Body of pancreas (tissue), 4 donors: ENCODE measurements around the gene STRBP. TPM values are rescaled to one million over a fixed set of nuclear protein-coding genes. Genes with fewer than 3 reads are reported as not detected.

Experiments
- ATAC-seq: fragments of 150-250 bp; one replicate; pipeline ENCODE4 v1.9.1; 2016
- DNase-seq, 4 donors: peaks; one replicate each; pipeline ENCODE4 v3.0.0-alpha.2; 2019
- H3K27ac ChIP-seq, 4 donors: fragments of 200-600 bp; sonication (generic); 1 replicate in 3 of 4; 2 replicates in 1 of 4; pipeline versions ENCODE4 v1.5.1 to v1.6.1; 2016 to 2019; ENCODE audit warnings: mild to moderate bottlenecking in 1 of 4, mixed read lengths in 1 of 4, moderate library complexity in 1 of 4
- H3K27me3 ChIP-seq, 2 donors: fragments of 200-600 bp; sonication (generic); one replicate each; pipeline ENCODE4 v1.6.0; 2016; ENCODE audit warnings: mild to moderate bottlenecking in 1 of 2
- H3K36me3 ChIP-seq, 2 donors: fragments of 200-600 bp; sonication (generic); replicated peaks in 1 of 2; 2 replicates each; pipeline ENCODE4 v1.5.1; 2016; ENCODE audit warnings: low read depth in 2 of 2; ENCODE audit not compliant: insufficient read depth in 1 of 2
- H3K4me1 ChIP-seq: fragments of 200-600 bp; sonication (generic); one replicate; pipeline ENCODE4 v1.6.0; 2016
- H3K4me3 ChIP-seq, 2 donors: fragments of 200-600 bp; sonication (generic); 1 replicate in 1 of 2; 2 replicates in 1 of 2; pipeline ENCODE4 v1.5.1; 2016 to 2019
- H3K9me3 ChIP-seq, 3 donors: fragments of 200-600 bp; sonication (generic); 1 replicate in 2 of 3; 2 replicates in 1 of 3; pipeline ENCODE4 v1.5.1; 2016
- POLR2A ChIP-seq, 3 donors: fragments of 450-650 bp; IDR thresholded peaks; one replicate each; pipeline ENCODE4 v1.6.1; 2016; ENCODE audit warnings: antibody characterized with exemption in 3 of 3, mild to moderate bottlenecking in 2 of 3
- WGBS, 2 donors: methylation state at CpG; one replicate each; pipeline ENCODE4 v1.1.5; 2017; 5-methylcytosine and 5-hydroxymethylcytosine counted together
- intact Hi-C: fragments of 100-400 bp; cut with DNase I; formaldehyde crosslinking; loops from one replicate; pipeline ENCODE4 v1.15.1; 2023
- microRNA counts, 2 donors: library from miRNA; unstranded; fragments of <30 nt; microRNA quantifications; one replicate each; lab custom pipeline; 2017
- total RNA-seq, 2 donors: library from RNA; depleted of rRNA; stranded (reverse); fragments of >200 nt; gene quantifications; one replicate each; pipeline ENCODE4 v1.1.0, GENCODE V29; 2016
- TF ChIP-seq, protein P1 (sequence below), 7 experiments: fragments of 450-650 bp in 4 of 7; fragments of 200-600 bp in 3 of 7; sonication (generic) in 3 of 7; IDR thresholded peaks; one replicate each; pipeline ENCODE4 v1.5.1; 2016 to 2019; ENCODE audit warnings: antibody characterized with exemption in 7 of 7

The STRBP gene
- total RNA-seq, 2 donors from 2014 or later = 11.5 to 13.5 TPM

DNA sequence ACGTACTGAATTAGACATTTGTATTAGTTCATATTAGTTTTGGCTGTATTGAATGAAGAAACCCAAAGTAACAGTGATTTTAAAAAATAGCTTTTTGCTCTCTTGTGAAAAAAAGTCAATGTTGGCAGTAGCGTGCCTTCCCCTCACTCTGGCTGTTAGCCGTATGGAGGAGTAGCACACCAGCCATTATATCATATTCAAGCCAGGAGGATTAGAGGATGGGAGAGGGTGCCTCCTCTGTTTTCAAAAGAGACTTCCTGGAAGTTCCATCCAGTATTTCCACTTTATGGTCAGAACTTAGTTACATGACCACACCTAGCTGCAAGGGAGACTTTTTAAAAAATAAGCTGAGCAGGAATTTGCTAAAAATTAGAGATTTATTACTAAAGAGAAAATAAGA lies 193.8 kb downstream of the STRBP start:
- H3K4me1 ChIP-seq = no peaks in the 10 kb centered on the region
- DNase-seq (no peak), ATAC-seq (no peak)
- H3K27ac ChIP-seq = no peak overlapping the region
- WGBS, 2 donors = 90 to 93% methylated on average over 3 of the region's 3 CpGs
- intact Hi-C loops = no loop called here
- no peaks in the 10 kb centered on the region for H3K9me3 ChIP-seq
- H3K27me3 ChIP-seq = no peaks in the 10 kb centered on the region
- peaks cover 0 to 13% of the 10 kb centered on the region in 2 donors for H3K36me3 ChIP-seq
- TF ChIP-seq, protein P1, sequence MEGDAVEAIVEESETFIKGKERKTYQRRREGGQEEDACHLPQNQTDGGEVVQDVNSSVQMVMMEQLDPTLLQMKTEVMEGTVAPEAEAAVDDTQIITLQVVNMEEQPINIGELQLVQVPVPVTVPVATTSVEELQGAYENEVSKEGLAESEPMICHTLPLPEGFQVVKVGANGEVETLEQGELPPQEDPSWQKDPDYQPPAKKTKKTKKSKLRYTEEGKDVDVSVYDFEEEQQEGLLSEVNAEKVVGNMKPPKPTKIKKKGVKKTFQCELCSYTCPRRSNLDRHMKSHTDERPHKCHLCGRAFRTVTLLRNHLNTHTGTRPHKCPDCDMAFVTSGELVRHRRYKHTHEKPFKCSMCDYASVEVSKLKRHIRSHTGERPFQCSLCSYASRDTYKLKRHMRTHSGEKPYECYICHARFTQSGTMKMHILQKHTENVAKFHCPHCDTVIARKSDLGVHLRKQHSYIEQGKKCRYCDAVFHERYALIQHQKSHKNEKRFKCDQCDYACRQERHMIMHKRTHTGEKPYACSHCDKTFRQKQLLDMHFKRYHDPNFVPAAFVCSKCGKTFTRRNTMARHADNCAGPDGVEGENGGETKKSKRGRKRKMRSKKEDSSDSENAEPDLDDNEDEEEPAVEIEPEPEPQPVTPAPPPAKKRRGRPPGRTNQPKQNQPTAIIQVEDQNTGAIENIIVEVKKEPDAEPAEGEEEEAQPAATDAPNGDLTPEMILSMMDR (IDR thresholded peaks at IDR 0.05) = no peak
- TF ChIP-seq POLR2A (IDR thresholded peaks at IDR 0.05) = no peak
- H3K4me3 ChIP-seq = no peak overlapping the region

GRCh38 chr9:123073991-123074422 lies 194.4 kb downstream of the STRBP start:
- ATAC-seq (no peak), DNase-seq (no peak)
- WGBS, 2 donors = 67 to 72% methylated on average over 1 of the region's 1 CpG
- Histone ChIP-seq H3K4me1 (no peaks in the 10 kb centered on the region), H3K27me3 (no peaks in the 10 kb centered on the region), H3K4me3 (no peak overlapping the region), H3K27ac (no peak overlapping the region), H3K36me3 (peaks cover 0 to 13% of the 10 kb centered on the region in 2 donors), H3K9me3 (no peaks in the 10 kb centered on the region)
- intact Hi-C loops = no loop called here
- TF ChIP-seq, protein P1 (IDR thresholded peaks at IDR 0.05) = no peak
- TF ChIP-seq POLR2A (IDR thresholded peaks at IDR 0.05) = no peak

- Histone ChIP-seq H3K9me3 (no peaks in the 10 kb centered on the region), H3K4me1 (no peaks in the 10 kb centered on the region), H3K36me3 (peaks cover 0 to 10% of the 10 kb centered on the region in 2 donors), H3K4me3 (no peak overlapping the region), H3K27me3 (no peaks in the 10 kb centered on the region), H3K27ac (no peak overlapping the region)
- 76 to 79% methylated on average over 5 of the region's 5 CpGs for WGBS, 2 donors
- TF ChIP-seq POLR2A (IDR thresholded peaks at IDR 0.05) = no peak
- TF ChIP-seq, protein P1 (IDR thresholded peaks at IDR 0.05) = no peak
- no peak for DNase-seq
- ATAC-seq = no peak
- intact Hi-C loops = no loop called here
These were observed 194.9 kb downstream of the STRBP start for GRCh38 chr9:123073441-123073840.

- no peak for TF ChIP-seq POLR2A (IDR thresholded peaks at IDR 0.05)
- TF ChIP-seq, protein P1 (IDR thresholded peaks at IDR 0.05) = no peak
- no peak for DNase-seq
- no peak overlapping the region for H3K27ac ChIP-seq
- no peak for ATAC-seq
- no peaks in the 10 kb centered on the region for H3K9me3 ChIP-seq
- H3K4me1 ChIP-seq = no peaks in the 10 kb centered on the region
- H3K27me3 ChIP-seq = no peaks in the 10 kb centered on the region
- H3K4me3 ChIP-seq = no peak overlapping the region
- 84 to 86% methylated on average over 2 of the region's 2 CpGs for WGBS, 2 donors
- intact Hi-C loops = no loop called here
- peaks cover 0 to 9% of the 10 kb centered on the region in 2 donors for H3K36me3 ChIP-seq
These were observed 195.9 kb downstream of the STRBP start for GRCh38 chr9:123072407-123072995.

MicroRNAs encoded within 50 kb of the gene (microRNA counts, 767-probe panel; counts per million panel counts)
- 0 to 736 counts per million in 2 donors for microRNA hsa-miR-600 (lab: Ali Mortazavi, UCI)

Other genes with a start within 250 kb of the STRBP start
- gene GPR21, start 234.9 kb downstream of the STRBP start, total RNA-seq = not detected
- 1 to 10 TPM in 1 of 2 donors, under 1 TPM in 1; under 0.01 to 1.3 TPM for gene CRB2, start 87.6 kb upstream of the STRBP start, total RNA-seq